OCI-LY7 (cell line): ENCODE measurements around the gene DNAH14.

ENCODE experiments used
- EZH2phosphoT487 ChIP-seq: fragments of 200-600 bp; sonication (generic); IDR thresholded peaks from 2 replicates; pipeline ENCODE4 v1.6.1; 2018; ENCODE audit warnings: low read depth, borderline replicate concordance, mild to moderate bottlenecking, mixed run types, antibody characterized with exemption, low read length, moderate library complexity, mixed read lengths
- TF ChIP-seq, protein P1 (sequence below): fragments of 200-600 bp; sonication (generic); conservative IDR thresholded peaks from 2 replicates; pipeline ENCODE4 v1.5.1; 2014; ENCODE audit warnings: mild to moderate bottlenecking, antibody characterized with exemption, low read length, moderate library complexity, mixed read lengths

DNA sequence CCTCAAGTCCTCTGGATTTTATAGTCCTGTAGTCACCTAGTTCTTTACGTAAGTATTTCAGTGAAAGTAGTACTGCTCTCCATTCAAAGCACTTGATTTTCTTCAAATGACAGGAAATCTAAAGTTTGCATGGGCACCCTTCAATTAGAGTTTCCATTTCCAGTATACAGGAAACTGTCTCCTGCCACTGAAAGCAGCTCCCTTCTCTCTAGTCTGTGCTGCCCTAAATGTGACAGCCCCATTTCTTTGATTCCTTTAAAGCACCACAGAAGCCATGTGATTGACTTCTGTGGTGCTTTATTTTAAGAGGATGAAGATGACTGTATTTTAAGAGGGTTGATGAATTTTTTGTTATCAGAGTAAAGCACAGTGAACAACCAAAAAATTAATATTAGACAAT is 226.1 kb downstream of the DNAH14 start:
- TF ChIP-seq, protein P1, sequence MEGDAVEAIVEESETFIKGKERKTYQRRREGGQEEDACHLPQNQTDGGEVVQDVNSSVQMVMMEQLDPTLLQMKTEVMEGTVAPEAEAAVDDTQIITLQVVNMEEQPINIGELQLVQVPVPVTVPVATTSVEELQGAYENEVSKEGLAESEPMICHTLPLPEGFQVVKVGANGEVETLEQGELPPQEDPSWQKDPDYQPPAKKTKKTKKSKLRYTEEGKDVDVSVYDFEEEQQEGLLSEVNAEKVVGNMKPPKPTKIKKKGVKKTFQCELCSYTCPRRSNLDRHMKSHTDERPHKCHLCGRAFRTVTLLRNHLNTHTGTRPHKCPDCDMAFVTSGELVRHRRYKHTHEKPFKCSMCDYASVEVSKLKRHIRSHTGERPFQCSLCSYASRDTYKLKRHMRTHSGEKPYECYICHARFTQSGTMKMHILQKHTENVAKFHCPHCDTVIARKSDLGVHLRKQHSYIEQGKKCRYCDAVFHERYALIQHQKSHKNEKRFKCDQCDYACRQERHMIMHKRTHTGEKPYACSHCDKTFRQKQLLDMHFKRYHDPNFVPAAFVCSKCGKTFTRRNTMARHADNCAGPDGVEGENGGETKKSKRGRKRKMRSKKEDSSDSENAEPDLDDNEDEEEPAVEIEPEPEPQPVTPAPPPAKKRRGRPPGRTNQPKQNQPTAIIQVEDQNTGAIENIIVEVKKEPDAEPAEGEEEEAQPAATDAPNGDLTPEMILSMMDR: no peak
- no peak for TF ChIP-seq EZH2phosphoT487
